Stimulated activated naive CD8-positive, alpha-beta T cell treated with anti-CD3 and anti-CD28 coated beads, Interleukin-15, Interleukin-2, amounts not matched to agents 100 ng/mL and 50 ng/mL, for 24 hours (primary cell): ENCODE data around the gene RAB7B.

ENCODE experiments used
- H3K27ac Mint-ChIP-seq: one replicate; pipeline ENCODE4 v1.8.0; 2021; ENCODE audit warnings: mild to moderate bottlenecking, mixed read lengths
- H3K27me3 Mint-ChIP-seq: one replicate; pipeline ENCODE4 v1.8.0; 2021; ENCODE audit warnings: mixed read lengths
- H3K36me3 Mint-ChIP-seq: one replicate; pipeline ENCODE4 v1.8.0; 2021; ENCODE audit warnings: low read depth, mixed read lengths
- H3K4me1 Mint-ChIP-seq: one replicate; pipeline ENCODE4 v1.8.0; 2021; ENCODE audit warnings: low read depth, mixed read lengths
- H3K4me3 Mint-ChIP-seq: one replicate; pipeline ENCODE4 v1.8.0; 2021; ENCODE audit warnings: mild to moderate bottlenecking, mixed read lengths
- H3K9me3 Mint-ChIP-seq: one replicate; pipeline ENCODE4 v1.8.0; 2021; ENCODE audit warnings: mixed read lengths

The RAB7B gene

DNA sequence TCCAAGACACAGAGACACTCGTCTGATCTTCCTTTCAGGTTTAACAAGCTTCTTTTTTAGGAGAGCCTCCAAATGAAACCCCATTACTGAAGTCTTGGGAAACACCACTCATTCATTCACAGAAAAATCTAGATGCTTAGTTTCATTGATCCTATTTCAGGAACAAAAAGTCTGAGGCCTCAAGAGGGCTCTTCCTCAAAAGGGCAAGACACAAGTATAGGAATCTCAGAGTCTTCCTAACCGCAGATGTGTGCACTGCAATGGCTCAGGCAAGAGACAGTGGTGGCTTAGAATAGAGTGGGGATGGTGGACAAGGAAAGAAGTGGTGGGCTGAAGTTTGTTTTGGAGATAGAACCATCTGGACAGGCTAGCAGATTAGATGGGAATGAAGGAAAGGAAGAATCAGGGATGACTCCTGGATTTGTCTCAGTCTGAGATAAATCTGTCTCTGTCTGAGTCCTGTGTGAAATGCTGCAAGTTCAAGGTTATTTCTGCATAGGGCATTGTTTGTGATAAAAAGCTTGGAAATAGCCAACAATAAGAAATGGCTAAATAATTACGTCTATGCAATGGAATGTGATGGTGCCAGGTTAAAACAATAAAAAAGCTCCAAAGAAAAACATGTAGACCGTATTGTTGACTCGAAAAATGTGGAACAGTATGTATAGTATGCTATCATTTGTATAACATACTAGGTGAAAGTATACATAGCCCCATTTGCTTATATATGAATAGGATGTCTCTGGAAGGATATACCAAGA is 29.4 kb upstream of the RAB7B start:
- Mint-ChIP-seq H3K27me3 (peaks cover 37% of the 10 kb centered on the region), H3K9me3 (no peaks in the 10 kb centered on the region), H3K36me3 (no peaks in the 10 kb centered on the region), H3K27ac (no peak overlapping the region), H3K4me1 (peaks cover 20% of the 10 kb centered on the region), H3K4me3 (no peak overlapping the region)

DNA sequence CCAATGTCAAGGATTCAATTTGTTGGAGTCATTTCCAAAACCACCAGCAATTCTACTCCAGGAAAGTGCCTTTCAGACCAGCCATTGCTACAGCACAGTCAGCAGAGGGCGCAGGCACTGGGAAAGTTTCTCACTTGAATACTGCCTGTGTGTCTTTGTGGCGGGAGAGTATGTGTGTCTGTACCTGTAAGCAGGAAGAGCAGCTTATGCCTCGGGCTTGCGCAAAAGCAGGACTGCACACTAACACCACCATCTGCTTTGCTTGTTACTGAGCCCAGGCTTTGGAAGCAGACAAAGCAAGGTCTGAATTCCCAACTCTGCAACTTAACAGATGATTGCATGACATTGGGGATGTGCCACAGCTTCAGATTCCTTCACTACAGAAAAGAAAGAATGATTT is 27.5 kb upstream of the RAB7B start:
- Mint-ChIP-seq H3K36me3 (no peaks in the 10 kb centered on the region), H3K9me3 (no peaks in the 10 kb centered on the region), H3K27me3 (peaks cover 39% of the 10 kb centered on the region), H3K4me3 (no peak overlapping the region), H3K27ac (no peak overlapping the region), H3K4me1 (peaks cover 11% of the 10 kb centered on the region)

- Mint-ChIP-seq H3K27ac (no peak overlapping the region), H3K4me1 (peaks cover 11% of the 10 kb centered on the region), H3K27me3 (peaks cover 34% of the 10 kb centered on the region), H3K4me3 (no peak overlapping the region), H3K36me3 (no peaks in the 10 kb centered on the region), H3K9me3 (no peaks in the 10 kb centered on the region)
Measured at GRCh38 chr1:206030191-206030590, 27.0 kb upstream of the RAB7B start.

GRCh38 chr1:206029484-206029883 is 26.3 kb upstream of the RAB7B start:
- no peak overlapping the region for H3K27ac Mint-ChIP-seq
- H3K4me3 Mint-ChIP-seq: no peak overlapping the region
- peaks cover 27% of the 10 kb centered on the region for H3K27me3 Mint-ChIP-seq
- no peaks in the 10 kb centered on the region for H3K36me3 Mint-ChIP-seq
- no peaks in the 10 kb centered on the region for H3K9me3 Mint-ChIP-seq
- H3K4me1 Mint-ChIP-seq: peaks cover 4% of the 10 kb centered on the region

DNA sequence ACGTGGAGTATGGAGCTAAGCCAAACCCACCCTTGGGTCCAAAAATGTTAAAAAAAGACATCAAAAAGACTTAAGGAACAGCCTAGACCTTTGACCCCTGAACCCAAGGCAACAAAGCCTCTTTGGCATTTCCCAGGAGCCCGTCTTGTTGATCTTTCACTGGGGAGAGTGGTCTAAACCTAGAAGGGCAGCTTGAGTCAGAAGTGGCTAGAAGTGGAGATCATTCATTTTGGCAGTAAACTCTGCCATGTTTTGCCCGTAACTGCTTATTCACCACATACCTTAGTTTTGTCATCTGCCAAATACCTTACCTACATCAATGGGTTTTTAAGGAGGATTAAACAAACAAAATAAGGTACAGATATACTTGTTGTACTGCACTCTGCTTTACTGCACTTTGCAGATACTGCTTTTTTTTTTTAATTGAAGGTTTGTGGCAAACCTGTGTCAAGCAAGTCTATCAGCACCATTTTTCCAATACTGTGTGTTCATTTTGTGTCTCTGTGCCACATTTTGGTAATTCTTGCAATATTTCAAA is 22.2 kb upstream of the RAB7B start:
- no peak overlapping the region for H3K4me3 Mint-ChIP-seq
- no peak overlapping the region for H3K27ac Mint-ChIP-seq
- H3K9me3 Mint-ChIP-seq: no peaks in the 10 kb centered on the region
- peaks cover 4% of the 10 kb centered on the region for H3K4me1 Mint-ChIP-seq
- no peaks in the 10 kb centered on the region for H3K36me3 Mint-ChIP-seq
- peaks cover 10% of the 10 kb centered on the region for H3K27me3 Mint-ChIP-seq

DNA sequence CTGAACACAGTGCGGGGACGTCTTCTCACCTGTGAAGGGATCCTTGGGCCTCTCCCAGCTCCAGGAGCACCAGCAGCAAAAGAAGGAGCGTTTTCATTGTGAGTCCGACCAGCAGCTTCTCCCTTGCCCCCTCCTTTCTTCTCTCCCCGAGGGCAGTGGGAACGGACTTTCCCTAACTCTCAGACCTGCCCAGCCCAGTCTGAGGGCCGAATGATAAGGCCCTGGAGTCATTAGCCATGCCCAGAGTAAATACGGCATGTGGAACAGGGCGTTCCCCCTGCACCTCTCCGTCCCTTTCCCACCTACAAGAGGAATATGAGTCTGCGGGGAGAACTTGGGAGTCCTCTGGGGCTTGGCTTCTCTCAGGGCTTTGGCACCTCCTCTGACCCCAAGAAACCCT is 20.5 kb upstream of the RAB7B start, which contains the start of gene CTSE:
Gene CTSE (minus strand): TSS at position 201 of the 400 bp plus-strand sequence. CDS start 104 bp downstream, at position 97.
- Mint-ChIP-seq H3K27ac (no peak within 1 kb of the TSS), H3K9me3 (no peaks in the 10 kb centered on the region), H3K4me3 (no peak within 1 kb of the TSS), H3K4me1 (peaks cover 4% of the 10 kb centered on the region), H3K27me3 (peaks cover 6% of the 10 kb centered on the region), H3K36me3 (no peaks in the 10 kb centered on the region)

GRCh38 chr1:206022766-206023165 is 19.6 kb upstream of the RAB7B start:
- Mint-ChIP-seq H3K27me3 (peaks cover 6% of the 10 kb centered on the region), H3K36me3 (no peaks in the 10 kb centered on the region), H3K4me1 (peaks cover 4% of the 10 kb centered on the region), H3K4me3 (no peak overlapping the region), H3K27ac (no peak overlapping the region), H3K9me3 (no peaks in the 10 kb centered on the region)

DNA sequence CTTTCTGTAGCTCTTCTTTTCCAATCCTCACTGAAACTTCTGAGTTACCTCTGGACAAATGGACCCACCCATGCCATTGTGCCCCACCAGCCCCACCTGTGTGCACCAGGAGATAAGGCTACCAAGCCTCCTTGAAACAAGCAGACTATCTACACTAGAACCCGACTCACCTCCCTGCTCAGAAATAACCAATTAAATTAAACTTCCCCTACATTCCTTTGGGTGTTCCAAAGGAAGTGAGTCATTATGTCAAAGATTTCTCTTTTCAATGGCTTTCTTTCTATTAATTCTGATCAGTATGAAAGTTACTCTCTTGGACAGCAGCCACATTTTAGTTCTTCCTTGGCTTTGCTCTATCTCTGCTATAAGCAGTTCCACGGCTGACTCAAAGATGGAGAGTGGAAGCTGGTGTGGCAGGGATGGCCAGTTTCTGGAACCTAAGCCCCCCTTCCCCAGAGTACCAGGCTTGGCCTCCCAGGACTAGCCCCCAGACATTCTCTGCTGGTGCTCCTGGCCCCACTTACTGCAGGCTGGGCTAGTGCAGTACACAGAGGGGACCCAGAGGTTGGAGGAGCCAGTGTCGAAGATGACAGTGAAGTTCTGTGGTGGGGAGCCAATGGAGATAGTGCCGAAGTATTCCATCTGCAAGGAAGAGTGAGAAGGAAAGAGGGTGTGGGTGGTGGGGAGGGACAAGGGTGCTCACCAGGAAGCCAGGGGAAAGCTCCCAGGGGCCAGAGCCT is 18.6 kb upstream of the RAB7B start:
- Mint-ChIP-seq H3K4me1 (peaks cover 4% of the 10 kb centered on the region), H3K9me3 (no peaks in the 10 kb centered on the region), H3K4me3 (no peak overlapping the region), H3K27me3 (peaks cover under 1% of the 10 kb centered on the region), H3K36me3 (no peaks in the 10 kb centered on the region), H3K27ac (no peak overlapping the region)

GRCh38 chr1:206021008-206021625 is 17.9 kb upstream of the RAB7B start:
- peaks cover 4% of the 10 kb centered on the region for H3K4me1 Mint-ChIP-seq
- H3K4me3 Mint-ChIP-seq: no peak overlapping the region
- H3K27me3 Mint-ChIP-seq: no peaks in the 10 kb centered on the region
- H3K27ac Mint-ChIP-seq: no peak overlapping the region
- H3K36me3 Mint-ChIP-seq: no peaks in the 10 kb centered on the region
- H3K9me3 Mint-ChIP-seq: no peaks in the 10 kb centered on the region

DNA sequence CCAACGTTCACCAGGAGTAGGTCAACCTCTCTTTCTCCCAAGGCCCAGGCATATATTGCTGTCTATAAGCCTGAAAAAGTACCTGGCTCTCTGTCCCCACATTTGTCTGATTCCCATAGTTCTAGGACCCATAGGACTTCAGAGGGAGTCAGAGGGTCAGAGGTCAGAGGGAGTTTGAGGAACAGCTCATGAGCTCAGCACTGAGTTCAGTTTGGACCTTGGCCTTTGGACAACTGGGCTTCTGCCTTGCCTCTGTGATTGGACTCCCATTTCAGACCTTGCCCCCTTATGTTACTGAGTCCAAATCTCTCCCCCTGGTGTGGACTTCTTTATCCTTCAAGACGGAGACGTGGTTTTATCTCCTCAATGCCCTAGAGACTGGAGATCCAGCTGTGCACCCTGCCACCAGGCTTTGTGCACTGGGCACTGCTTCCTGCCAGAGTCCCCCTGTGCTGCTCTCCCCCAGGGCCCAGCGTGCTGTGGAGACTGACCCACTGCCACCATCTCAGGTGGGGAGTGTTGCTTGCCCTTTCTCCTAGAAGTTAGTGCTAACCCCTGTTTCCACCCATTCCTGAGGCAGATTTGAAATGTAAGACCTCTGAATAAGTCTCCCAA is 17.3 kb upstream of the RAB7B start:
- Mint-ChIP-seq H3K4me3 (no peak overlapping the region), H3K27me3 (no peaks in the 10 kb centered on the region), H3K36me3 (no peaks in the 10 kb centered on the region), H3K27ac (no peak overlapping the region), H3K9me3 (no peaks in the 10 kb centered on the region), H3K4me1 (peaks cover 4% of the 10 kb centered on the region)

DNA sequence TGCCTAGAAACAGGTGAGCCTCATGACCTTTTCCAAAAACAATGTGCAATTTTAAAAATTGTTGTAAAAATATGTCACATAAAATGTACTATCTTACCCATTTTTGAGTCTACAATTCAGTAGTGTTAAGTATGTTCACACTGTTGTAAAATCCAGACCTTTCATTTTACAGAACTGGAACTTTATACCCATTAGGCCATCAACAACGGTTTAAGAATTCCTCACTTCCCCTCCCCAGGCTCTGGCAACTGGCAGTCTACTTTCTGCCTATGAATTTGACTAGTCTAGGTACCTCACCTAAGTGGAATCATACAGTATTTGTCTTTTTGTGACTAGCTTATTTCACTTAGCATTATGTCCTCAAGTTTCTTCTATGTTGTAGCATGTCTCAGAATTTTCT is 11.9 kb upstream of the RAB7B start:
- no peak overlapping the region for H3K4me3 Mint-ChIP-seq
- H3K27ac Mint-ChIP-seq: no peak overlapping the region
- H3K4me1 Mint-ChIP-seq: peaks cover 34% of the 10 kb centered on the region
- no peaks in the 10 kb centered on the region for H3K9me3 Mint-ChIP-seq
- no peaks in the 10 kb centered on the region for H3K27me3 Mint-ChIP-seq
- H3K36me3 Mint-ChIP-seq: no peaks in the 10 kb centered on the region

DNA sequence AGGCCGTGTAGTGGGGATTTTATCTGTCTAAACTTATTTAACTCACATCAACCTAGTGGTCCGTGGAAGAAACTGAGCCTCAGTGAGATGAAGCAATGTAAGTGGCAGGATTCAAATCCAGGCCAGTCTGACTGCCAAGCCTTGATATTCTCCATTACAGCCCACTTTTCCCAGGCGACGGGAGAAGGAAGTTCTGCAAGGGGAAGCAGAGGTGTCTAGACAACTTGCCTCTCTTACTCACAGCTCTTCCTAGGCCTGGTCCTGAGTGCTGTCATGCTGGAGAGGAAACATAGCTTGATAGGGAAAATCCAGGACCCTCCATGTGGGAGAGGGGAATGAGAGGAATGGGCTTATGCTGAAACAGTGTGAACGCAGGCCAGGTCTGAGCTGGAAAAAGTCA is 11.4 kb upstream of the RAB7B start:
- H3K4me1 Mint-ChIP-seq: peaks cover 34% of the 10 kb centered on the region
- H3K4me3 Mint-ChIP-seq: no peak overlapping the region
- H3K36me3 Mint-ChIP-seq: no peaks in the 10 kb centered on the region
- no peaks in the 10 kb centered on the region for H3K9me3 Mint-ChIP-seq
- no peak overlapping the region for H3K27ac Mint-ChIP-seq
- H3K27me3 Mint-ChIP-seq: no peaks in the 10 kb centered on the region

GRCh38 chr1:206013026-206013795 is 10.0 kb upstream of the RAB7B start:
- no peaks in the 10 kb centered on the region for H3K27me3 Mint-ChIP-seq
- H3K27ac Mint-ChIP-seq: no peak overlapping the region

More at GRCh38 chr1:206013026-206013795, 10.0 kb upstream of the RAB7B start:
- H3K4me1 Mint-ChIP-seq: peaks cover 34% of the 10 kb centered on the region
- H3K9me3 Mint-ChIP-seq: no peaks in the 10 kb centered on the region
- no peak overlapping the region for H3K4me3 Mint-ChIP-seq
- H3K36me3 Mint-ChIP-seq: no peaks in the 10 kb centered on the region
